A172 (cell line): ENCODE measurements around the gene GNG12. TPM values are rescaled to one million over a fixed set of nuclear protein-coding genes. Genes with fewer than 3 reads are reported as not detected.
"Not testable (repeated sequence)": the region's sequence is repeated elsewhere in the genome, so short reads cannot be mapped to it uniquely, and the experiment has no call there.

ENCODE experiments used
- DNase-seq: peaks from one replicate; pipeline ENCODE4 v3.0.0-alpha.2; 2015; ENCODE audit warnings: low spot score
- total RNA-seq: library from RNA; depleted of rRNA; stranded (reverse); fragments of >200 nt; shearing (Covaris generic); gene quantifications from 2 replicates; pipeline ENCODE4 v1.2.3, GENCODE V29; 2014

The GNG12 gene
- total RNA-seq, 1 experiment from 2014 or later = 195 TPM

DNA sequence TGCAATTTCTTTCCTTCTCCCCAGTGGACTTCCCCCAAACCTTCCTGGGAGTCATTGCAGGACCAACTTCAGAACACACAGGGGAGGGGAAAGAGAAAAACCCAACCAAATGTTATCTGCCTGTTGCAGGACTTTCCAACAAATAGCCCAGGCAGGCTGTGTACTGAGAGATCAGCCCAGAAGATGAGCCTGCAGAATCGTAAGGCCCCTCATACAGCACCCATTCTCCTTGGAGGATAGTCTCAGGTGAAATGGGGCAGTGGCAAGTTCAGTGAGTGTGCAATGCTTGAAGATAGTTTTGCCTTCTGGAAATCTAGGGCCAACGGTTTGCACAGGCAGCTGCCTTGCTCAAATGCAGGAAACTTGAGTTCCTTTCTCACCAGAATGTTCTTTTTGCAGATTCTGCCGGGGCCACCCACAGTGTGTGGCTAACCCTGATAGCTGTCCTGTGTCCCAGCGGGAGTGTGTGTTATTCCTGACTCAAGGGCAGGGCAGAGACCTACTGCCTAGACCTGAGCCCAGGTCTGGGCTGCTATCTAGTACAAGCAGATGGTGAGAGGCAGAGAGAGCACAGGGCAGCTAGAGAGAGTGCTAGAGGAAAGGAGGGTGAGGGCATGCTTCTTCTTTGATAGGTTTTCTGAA is 99.5 kb downstream of the GNG12 start:
- DNase-seq = no peak

GRCh38 chr1:67732750-67733151 is 100.5 kb downstream of the GNG12 start:
- no peak for DNase-seq

DNA sequence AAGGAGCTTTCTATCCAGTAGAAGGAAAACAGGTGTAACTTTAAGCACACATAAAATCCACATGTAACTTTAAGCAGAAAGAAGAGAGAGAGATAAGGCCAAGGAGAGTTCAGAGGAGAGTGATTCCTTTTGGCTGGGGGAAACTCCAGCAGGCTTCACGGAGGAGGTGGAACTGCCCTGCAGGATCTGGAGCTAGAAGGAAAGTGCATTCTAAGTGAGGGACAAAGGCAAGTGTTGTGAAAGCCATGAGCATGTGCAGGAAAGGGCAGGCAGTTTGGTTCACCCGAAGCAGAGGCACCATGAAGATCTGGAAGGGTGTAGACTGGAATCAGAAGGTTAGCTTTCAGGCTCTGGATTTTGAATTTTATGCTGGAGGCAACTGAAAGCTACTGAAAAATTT is 101.9 kb downstream of the GNG12 start:
- no peak for DNase-seq

GRCh38 chr1:67730312-67730711 is 103.0 kb downstream of the GNG12 start:
- DNase-seq = not testable (repeated sequence)

GRCh38 chr1:67729872-67730271 is 103.4 kb downstream of the GNG12 start:
- no peak for DNase-seq

DNA sequence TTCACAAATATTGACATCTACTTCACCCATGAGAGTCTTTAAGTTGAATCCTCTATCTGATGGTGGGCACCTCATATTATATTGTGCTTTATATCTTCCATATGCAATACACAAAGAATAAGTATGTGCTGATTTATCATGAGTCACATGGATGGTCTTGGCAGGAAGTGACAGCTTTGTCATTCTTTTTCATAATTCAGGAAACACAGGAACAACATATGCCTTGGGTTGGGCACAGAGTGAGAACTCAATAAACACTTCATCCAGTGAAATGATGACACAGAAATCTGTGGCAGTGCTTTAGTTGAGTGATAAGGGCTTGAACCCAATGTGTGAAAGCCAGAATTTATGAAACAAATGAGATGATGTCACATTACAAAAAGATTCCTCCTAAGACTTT is 107.0 kb downstream of the GNG12 start:
- peak; percentile 49 for DNase-seq

DNA sequence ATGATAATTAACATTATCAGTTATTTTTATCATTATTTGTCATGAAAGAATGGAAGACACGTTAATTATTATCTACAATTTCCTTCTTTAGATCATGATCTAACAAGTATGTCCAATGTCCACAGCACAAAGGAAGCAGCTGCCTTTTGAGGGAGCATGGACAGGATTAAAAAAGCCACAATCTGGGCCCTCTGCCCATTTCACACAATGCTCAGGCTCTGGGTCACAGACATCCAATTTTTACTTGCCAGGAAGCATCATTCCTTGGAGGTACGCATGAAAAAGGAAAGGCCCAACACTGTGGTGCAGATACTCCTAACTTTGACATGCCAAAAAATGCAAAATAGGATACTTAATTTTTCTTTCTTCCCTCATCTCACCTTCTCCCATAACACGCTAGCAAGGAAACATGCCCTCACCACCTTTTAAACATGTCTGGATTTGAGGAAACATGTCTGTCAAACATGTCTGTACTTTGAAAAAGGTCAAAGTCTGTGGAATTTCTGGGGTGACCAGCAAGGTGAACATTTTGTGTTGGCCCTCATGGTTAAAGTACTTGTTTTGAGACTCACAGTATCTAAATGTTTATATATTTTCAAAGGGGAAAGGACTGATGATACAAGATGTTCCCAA is 108.2 kb downstream of the GNG12 start:
- DNase-seq = peak; percentile 94

GRCh38 chr1:67723620-67724019 is 109.6 kb downstream of the GNG12 start:
- DNase-seq = peak; percentile 81

DNA sequence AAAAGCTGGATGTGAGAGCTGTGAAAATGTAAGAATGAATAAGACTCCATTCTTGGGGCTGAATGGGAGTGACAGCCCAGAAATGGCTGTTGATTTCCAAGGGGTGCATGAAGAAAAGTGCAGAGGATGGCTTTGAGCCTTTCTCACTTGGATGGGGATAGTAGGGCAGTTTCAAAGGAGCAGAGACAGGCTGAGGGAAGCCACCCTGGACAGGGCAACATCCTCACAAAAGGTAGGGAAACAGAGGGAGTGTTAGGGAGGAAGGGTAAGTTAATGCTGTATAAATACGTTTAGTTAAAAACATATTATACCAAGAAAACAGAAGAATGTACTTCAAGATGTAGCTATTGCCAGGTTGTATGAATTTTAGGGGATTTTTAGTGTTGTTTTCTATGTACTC is 110.1 kb downstream of the GNG12 start:
- no peak for DNase-seq

DNA sequence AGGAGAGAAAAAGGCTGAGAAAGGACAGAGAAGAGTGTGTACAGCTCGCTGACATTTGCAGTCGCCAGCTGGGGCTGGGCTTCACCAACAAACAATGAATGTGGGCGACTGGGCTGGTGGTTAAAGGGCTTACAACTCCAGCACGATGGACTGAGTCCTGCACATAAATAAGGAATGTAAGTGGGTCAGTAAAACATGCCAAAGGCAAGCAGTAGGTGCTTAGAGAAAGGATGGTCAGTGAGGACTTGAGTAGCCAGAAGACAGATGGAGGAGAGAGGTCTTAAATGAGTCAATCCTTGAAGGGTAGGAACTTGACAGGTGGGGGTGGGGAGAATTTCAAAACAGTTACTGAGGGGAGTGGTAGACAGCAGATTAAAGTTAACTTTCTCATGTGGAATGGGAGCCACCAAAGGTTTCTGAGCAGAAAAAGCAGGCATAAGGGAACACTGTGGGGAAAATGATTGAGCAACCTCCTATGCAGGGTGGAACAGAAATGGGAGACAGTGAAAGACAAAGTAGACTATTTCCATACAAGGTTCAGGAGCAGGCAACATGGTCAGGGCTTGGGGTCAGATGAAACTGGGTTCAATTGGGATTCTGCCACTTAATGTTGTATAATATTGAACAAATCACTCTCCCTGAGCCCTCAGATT is 110.8 kb downstream of the GNG12 start:
- DNase-seq = no peak

- DNase-seq = no peak
Measured at GRCh38 chr1:67721650-67722291, 111.5 kb downstream of the GNG12 start.

DNA sequence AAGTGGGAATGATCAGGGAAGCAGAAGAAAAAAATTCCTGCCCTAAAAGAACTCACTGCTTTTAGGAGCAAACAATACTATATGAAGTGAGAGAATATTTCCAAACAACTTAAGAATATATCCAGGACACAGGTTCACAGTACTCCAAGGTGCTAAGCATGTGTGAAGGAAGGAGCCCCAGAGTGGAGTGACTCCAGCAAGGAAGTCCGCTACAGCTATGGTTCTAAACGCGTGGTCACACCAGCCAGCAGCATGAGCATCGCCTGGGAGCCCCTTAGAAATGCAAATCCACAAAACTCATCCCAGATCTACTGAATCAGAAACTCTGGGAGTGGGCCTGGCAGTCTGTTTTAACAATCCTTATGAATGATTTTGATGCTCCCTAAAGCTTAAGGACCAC is 112.2 kb downstream of the GNG12 start:
- DNase-seq = no peak

DNA sequence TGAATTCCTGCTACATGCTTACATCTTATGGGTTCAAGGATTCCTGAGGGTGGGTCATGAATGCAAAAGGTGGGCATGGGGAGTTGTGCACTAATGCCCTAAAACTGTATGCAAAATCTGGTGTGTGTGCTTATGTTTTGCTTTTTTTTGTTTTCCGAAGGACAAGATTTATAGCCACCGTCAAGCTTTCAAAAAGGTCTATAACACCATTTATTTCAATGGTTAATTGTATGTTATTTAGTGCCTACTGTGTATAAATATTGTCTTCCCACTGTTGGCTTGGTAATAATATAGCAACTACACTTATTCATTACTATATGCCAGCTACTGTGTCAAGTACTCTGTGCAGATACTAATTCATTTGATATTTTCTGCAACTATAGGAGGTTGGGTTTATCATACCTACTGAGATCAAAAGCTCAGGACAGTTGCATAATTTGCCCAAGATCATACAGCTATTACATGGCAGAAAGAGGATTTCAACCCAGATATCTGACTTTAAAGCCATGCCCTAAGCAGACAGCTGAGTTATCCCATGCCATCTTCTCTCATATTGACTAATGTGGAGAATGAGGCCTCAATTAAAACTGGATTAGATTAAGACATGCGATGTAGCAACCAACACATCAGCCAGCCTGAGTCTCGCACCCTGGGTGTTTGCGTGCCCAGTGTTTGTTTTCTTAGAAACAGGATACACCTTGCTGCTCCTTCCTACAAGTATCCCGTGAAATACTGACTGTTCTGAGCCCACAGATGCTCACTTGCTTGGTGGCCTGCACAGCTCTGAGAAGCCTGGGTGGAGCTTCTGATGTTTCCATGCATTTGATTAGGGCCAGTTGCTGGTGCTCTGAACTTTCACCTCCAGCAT is 113.7 kb downstream of the GNG12 start:
- DNase-seq = no peak

DNA sequence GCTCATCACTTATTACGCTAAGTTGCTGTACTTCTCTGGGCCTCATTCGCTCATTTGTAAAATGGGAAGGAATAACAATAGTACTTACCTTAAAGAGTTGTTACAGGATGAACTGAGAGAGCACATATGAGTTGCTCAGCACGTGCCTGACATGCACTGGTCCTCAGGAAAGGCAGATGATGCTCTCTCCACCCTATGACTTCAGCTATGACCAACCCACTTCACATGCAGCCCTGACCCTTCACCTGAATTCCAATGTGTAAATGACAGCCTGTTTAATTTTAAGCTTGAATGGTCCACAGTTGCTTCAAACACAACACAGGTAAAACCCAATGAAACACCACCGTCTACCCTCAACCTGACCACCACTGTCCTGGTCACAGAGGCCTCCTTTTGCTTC is 115.4 kb downstream of the GNG12 start:
- no peak for DNase-seq

- DNase-seq = peak; percentile 41
Measured at GRCh38 chr1:67716800-67717199, 116.5 kb downstream of the GNG12 start.

DNA sequence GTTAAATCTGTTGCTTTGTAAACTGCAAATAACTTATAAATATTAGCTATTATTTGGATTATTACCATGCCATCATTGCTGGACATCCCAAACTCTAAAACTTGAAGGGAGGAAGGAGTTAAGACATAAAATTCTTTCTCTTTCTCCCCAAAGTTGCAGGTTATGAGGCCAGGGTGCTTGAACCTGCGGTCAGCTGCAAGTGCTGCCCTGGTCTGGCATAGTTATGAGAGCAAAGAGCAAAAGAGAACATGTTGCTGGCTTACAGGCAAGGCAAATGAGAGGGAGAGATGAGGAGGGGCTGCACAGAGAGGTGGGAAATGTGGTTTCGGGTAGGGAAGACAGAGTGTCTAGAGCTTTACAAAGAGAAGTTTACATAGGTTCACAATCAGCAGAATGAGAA is 117.4 kb downstream of the GNG12 start:
- DNase-seq = no peak

DNA sequence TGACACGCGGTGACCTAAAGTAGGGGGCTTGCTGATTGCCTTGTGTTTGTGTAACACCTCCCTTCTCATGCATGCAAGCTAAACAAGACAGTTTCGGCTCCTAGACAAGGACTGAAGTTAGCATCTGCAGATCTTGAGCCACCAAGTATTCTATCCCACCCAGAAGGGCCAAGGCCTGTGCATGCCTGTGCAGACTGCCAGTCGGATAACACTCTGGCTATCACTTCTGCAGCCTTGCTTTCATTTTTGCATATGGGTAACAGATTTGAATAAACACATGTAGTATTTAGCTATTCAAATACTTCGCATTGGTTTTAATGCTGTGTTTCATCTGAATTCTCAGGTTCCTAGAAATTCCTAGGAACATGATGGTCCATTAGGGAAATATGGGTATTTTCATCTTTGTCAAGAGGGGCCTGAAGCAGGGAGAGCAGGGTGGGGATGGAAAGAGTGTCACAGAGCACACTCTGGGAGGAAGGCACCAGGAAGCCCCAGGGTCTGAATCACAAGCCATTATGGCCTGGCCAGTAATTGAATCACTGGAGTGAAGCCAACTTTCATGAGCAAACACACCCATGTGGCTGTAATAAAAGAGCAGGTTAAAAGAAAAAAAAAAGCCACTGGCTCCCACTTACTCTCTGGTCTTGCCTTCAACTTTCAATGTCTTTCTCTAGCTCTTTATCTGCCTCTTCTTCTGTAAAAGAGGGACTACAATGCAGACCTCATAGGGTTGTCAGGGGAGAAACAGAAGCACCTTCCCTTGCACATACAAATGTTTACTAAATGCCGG is 120.0 kb downstream of the GNG12 start:
- peak; percentile 91 for DNase-seq

DNA sequence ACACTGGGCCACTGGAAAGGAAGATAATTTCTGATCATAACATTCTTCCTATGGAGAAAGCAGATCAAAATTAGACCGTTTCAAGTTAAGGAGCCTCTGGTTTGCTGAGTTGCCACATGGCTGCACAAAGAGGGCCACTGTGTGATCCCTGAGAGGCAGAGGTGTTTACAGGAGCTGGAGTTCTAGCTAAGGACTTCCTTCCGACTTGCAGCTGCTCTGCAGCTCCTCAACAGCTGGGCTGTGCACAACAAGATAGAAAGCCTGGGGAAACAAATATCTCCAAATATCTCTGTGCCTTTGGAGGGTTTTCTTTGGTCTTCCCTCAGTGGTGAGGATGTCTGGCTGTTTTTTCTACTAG is 121.4 kb downstream of the GNG12 start:
- no peak for DNase-seq

DNA sequence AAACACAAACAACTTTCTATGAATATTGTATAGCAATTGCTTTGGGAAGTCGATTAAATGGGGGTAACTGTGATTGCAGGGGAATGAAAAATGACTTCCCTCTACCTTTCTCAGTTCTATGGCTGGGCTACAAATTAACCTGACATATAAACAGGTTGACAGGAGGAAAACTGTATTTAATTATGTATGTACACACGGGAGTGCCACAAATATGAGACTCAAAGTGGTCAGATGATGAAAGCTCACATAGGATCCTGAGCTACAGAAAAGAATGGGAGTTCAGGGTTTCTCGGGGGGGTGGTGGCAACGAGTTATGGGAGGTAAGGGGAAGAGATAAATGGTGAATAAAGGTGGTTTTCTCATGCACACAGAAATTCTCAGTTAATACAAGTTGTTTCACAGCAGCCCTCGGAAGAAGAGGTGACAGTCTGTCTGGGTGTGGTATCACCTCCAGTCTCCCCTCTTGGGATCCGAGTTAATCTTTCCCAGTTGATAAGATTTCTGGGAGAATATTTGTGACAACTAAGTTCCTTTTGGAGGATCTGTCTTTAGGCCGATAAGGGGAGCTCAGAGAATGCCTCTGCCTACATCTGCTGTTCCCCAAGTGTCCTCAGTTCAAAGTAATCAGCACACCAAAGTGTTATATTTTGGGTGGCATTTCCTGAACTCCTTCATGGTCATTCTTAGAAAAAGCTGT is 122.0 kb downstream of the GNG12 start:
- DNase-seq = no peak

- DNase-seq = peak; percentile 49
Measured at GRCh38 chr1:67710417-67710816, 122.8 kb downstream of the GNG12 start.
